H1 (cell line): ENCODE results near the gene ARHGEF2.

Source experiments
- EP300 ChIP-seq, 2 experiments: IDR thresholded peaks; 1 replicate in 1 of 2; 2 replicates in 1 of 2; pipeline ENCODE4 v1.6.1; 2011 to 2012; ENCODE audit warnings: low read depth in 2 of 2, low read length in 2 of 2, mild to moderate bottlenecking in 2 of 2, borderline replicate concordance in 1 of 2, inconsistent platforms in 1 of 2, moderate library complexity in 1 of 2
- EZH2 ChIP-seq: fragments of 200-600 bp; sonication (generic); IDR thresholded peaks from 2 replicates; pipeline ENCODE4 v1.7.1; 2012; ENCODE audit warnings: low read depth, mild to moderate bottlenecking, moderate library complexity, low read length, inconsistent platforms; ENCODE audit not compliant: severe bottlenecking
- POLR2A ChIP-seq, 2 experiments: IDR thresholded peaks; 1 replicate in 1 of 2; 2 replicates in 1 of 2; pipeline ENCODE4 v1.6.1; 2011; ENCODE audit warnings: low read depth in 2 of 2, low read length in 2 of 2, mild to moderate bottlenecking in 2 of 2; ENCODE audit errors: control extremely low read depth in 1 of 2
- RXRA ChIP-seq: IDR thresholded peaks from 2 replicates; pipeline ENCODE4 v1.6.1; 2011; ENCODE audit warnings: low read depth, mild to moderate bottlenecking, low read length, moderate library complexity; ENCODE audit not compliant: insufficient read depth
- TF ChIP-seq, protein P1 (sequence below), 3 experiments: IDR thresholded peaks; 1 replicate in 2 of 3; 2 replicates in 1 of 3; pipeline versions ENCODE4 v1.5.1 to v1.6.1; 2011; ENCODE audit warnings: low read length in 3 of 3, mild to moderate bottlenecking in 3 of 3, inconsistent platforms in 2 of 3, low read depth in 1 of 3, moderate library complexity in 1 of 3; ENCODE audit not compliant: insufficient read depth in 1 of 3; ENCODE audit errors: control extremely low read depth in 1 of 3

GRCh38 chr1:156001662-156002171, 23.4 kb upstream of the ARHGEF2 start:
- no peak for TF ChIP-seq RXRA
- TF ChIP-seq, protein P1, sequence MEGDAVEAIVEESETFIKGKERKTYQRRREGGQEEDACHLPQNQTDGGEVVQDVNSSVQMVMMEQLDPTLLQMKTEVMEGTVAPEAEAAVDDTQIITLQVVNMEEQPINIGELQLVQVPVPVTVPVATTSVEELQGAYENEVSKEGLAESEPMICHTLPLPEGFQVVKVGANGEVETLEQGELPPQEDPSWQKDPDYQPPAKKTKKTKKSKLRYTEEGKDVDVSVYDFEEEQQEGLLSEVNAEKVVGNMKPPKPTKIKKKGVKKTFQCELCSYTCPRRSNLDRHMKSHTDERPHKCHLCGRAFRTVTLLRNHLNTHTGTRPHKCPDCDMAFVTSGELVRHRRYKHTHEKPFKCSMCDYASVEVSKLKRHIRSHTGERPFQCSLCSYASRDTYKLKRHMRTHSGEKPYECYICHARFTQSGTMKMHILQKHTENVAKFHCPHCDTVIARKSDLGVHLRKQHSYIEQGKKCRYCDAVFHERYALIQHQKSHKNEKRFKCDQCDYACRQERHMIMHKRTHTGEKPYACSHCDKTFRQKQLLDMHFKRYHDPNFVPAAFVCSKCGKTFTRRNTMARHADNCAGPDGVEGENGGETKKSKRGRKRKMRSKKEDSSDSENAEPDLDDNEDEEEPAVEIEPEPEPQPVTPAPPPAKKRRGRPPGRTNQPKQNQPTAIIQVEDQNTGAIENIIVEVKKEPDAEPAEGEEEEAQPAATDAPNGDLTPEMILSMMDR (IDR thresholded peaks at IDR 0.05; ENCODE audit: control extremely low read depth in 1 of 3, insufficient read depth in 1 of 3, low read depth in 1 of 3, low read length in 3 of 3) = no peak
- TF ChIP-seq POLR2A (IDR thresholded peaks at IDR 0.05; ENCODE audit: control extremely low read depth in 1 of 2, low read depth in 2 of 2, low read length in 2 of 2) = no peak
- no peak for TF ChIP-seq EP300 (IDR thresholded peaks at IDR 0.05; ENCODE audit: borderline replicate concordance in 1 of 2, low read depth in 2 of 2, low read length in 2 of 2)
- no peak for TF ChIP-seq EZH2
